PFSK-1 (cell line): ENCODE measurements around the gene CRIP1.

ENCODE experiments used
- POLR2AphosphoS5 ChIP-seq: IDR thresholded peaks from 2 replicates; pipeline ENCODE4 v1.6.1; 2012; ENCODE audit warnings: low read depth, mild to moderate bottlenecking, control low read depth, low read length, moderate library complexity
- SIN3A ChIP-seq: IDR thresholded peaks from 2 replicates; pipeline ENCODE4 v1.6.1; 2012; ENCODE audit warnings: mild to moderate bottlenecking, low read length, moderate library complexity, borderline replicate concordance; ENCODE audit not compliant: insufficient read depth

- no peak for TF ChIP-seq SIN3A
- no peak for TF ChIP-seq POLR2AphosphoS5
These were observed 38.0 kb upstream of the CRIP1 start for GRCh38 chr14:105448706-105449111.
